Iris pigment epithelial cell (primary cell): ENCODE results near the gene TMEM140.
"Not testable (repeated sequence)": the region's sequence is repeated elsewhere in the genome, so short reads cannot be mapped to it uniquely, and the experiment has no call there.

Experiments
- DNase-seq: peaks from one replicate; pipeline ENCODE4 v3.0.0-alpha.2; 2011; ENCODE audit warnings: low read depth

The TMEM140 gene

GRCh38 chr7:135147899-135148721 lies at the start of gene TMEM140:
Gene TMEM140 (plus strand): TSS chr7:135148072. CDS start chr7:135164442, 16,370 bp downstream.
- peak; percentile 87 for DNase-seq

DNA sequence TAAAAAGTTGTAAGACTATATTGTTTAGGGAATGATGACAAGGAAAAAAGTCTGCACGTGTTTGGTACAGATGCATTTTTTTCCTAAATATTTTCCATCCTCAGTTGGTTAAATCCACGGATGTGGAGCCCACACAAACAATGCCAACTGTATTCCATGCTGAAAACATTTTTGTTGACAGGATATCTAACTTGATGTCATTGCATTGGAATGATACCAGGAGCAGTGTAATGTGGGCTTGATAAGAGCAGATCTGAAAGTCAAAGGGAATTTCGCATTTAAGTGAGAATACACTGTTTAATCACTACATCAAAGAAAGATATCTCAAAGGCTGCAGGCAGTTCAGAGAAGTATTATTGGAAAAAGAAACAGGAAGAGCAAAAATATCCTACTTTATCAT lies 49.5 kb upstream of the TMEM140 start:
- no peak for DNase-seq

GRCh38 chr7:135100856-135101255 lies 47.0 kb upstream of the TMEM140 start:
- peak; percentile 22 for DNase-seq

- DNase-seq: no peak
Measured at GRCh38 chr7:135102372-135102771, 45.5 kb upstream of the TMEM140 start.

- DNase-seq: no peak
Measured at GRCh38 chr7:135109562-135109961, 38.3 kb upstream of the TMEM140 start.

GRCh38 chr7:135109976-135110375 lies 37.9 kb upstream of the TMEM140 start:
- no peak for DNase-seq

GRCh38 chr7:135111379-135111778 lies 36.5 kb upstream of the TMEM140 start:
- peak; percentile 14 for DNase-seq

DNA sequence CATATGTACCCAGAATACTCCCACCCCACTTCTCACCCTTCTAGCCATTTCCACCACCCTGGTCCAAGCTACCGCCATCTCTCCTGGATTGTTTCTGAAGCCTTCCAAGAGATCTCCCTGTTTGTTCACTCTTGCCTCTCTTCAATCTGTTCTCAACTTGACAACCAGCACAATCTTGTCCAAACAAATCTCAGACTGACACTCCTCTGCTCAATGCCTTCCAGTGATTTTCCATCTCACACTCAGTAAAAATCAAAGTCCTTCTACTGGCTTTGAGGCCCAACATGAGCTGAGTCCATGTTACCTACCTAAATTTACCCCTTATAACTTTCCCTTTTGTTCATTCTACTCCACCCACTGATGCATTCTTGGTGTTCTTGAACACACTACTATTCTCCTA lies 33.2 kb upstream of the TMEM140 start:
- no peak for DNase-seq

- no peak for DNase-seq
Measured at GRCh38 chr7:135117096-135117495, 30.8 kb upstream of the TMEM140 start.

DNA sequence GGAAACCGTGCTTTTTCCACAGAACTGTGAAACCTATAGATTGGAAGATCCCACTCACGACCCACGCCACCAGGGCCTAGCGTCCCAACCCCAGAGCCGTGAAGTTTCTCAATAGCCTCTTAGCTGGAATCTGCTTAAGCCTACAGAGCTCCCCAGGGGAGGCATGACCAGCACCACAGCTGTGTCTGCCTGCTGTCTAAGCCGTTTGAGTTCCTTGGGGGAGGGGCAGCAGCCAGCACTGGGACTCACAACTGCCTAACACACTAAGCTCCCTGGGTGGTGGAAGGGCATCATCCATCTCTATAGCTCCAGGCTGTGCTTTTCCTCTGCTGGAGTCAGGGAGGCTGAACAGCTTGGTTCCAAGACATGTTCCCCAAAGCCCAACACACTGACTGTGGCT lies 26.0 kb upstream of the TMEM140 start:
- no peak for DNase-seq

GRCh38 chr7:135124631-135125030 lies 23.2 kb upstream of the TMEM140 start:
- DNase-seq: not testable (repeated sequence)

GRCh38 chr7:135128931-135129330 lies 18.9 kb upstream of the TMEM140 start:
- DNase-seq: no peak

GRCh38 chr7:135129579-135129978 lies 18.3 kb upstream of the TMEM140 start:
- no peak for DNase-seq

GRCh38 chr7:135143885-135144668 lies 3.8 kb upstream of the TMEM140 start:
- DNase-seq: no peak

DNA sequence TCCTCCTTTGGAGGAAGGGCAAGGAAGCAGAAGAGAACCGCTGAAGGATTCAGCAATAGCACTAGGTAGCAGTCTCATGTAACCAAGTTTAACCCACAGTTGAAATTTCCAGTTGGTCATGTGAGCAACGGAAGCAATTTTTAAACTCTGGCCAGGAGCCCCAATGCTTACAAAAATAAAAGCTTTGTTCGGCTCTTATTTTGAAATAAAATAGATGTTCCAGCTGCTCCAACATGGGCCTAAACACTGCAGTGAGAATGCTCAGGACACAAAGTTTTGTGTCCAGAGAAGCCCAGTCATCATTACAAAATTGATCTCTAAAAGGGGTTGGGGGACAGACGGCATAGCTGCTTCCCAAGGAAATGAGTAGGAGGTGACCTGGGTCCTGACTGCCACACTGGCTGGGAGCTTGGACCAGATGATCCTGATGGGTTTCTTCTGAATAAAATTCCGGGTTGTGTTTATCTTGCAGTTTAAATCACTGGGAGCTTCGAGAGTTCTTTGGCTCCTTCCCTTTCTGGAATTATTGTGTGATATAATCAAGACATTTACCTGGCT lies 452 bp upstream of the TMEM140 start:
- peak; percentile 63 for DNase-seq

DNA sequence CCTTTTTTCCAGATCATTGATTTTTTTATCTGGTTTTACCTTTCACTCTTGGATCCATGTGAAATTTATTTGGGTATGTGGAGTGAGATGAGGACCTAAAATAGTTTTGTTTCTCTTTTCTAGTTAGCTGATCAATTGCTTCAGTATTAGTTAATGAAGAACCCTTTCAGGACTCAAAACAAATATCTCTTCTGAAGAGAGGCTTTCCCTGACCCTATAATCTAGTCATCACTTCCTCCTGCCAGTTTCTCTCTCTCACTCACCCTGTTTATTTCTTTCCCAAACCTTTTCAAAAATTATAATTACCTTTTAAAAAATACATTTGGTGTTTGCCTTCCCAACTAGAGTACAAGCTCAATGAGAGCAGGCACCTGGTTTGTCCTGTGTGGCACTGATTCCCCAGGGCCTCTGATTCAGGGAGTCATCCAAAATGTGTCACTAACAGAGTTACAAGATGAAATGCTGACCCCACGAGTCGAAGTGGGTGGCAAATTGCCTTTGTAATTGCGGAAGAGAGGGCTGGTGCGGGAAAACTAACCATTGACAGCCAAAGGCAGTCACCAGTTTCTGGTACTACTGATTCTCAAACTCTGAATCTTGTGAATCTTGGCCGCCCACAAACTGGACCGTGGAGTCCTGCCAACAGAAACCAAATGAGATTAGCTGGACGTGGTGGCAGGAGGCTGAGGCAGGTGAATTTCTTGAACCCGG lies 2.4 kb downstream of the TMEM140 start:
- no peak for DNase-seq

DNA sequence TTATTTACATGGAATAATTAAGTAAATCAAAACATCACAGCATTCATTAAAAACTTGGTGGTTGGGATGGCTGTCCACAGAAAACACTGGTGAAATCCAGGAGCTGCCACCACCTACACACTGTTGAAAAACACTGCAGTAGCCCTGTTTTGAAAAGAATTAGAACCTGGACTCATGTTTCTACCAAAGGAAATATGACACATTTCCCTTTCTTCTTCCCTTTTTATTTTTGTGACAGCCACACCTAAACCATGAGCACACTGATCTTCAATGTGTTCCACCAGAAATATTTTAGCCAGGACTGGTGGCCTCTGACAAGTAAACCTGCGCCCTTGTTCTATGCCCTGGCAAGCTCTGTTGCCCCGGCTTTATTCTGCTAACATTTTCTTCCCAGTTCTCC lies 3.3 kb downstream of the TMEM140 start:
- DNase-seq: no peak

- DNase-seq: no peak
Measured at GRCh38 chr7:135151533-135151932, 3.7 kb downstream of the TMEM140 start.

- DNase-seq: no peak
Measured at GRCh38 chr7:135152442-135152841, 4.6 kb downstream of the TMEM140 start.

DNA sequence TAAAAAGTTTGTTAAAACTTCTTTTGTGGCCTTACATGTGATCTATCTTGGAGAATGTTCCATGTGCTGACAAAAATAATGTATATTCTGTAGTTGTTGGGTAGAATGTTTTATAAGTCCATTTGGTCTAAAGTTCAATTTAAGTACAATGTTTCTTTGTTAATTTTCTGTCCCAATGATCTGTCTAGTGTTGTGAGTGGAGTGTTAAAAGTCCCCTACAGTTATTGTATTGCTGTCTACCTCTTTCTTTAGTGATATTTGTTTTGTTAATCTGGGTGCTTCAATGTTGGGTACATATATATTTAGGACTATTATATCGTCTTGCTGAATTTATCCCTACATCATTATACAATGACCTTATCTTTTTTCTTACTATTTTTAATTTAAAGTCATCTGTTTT lies 6.9 kb downstream of the TMEM140 start:
- no peak for DNase-seq

DNA sequence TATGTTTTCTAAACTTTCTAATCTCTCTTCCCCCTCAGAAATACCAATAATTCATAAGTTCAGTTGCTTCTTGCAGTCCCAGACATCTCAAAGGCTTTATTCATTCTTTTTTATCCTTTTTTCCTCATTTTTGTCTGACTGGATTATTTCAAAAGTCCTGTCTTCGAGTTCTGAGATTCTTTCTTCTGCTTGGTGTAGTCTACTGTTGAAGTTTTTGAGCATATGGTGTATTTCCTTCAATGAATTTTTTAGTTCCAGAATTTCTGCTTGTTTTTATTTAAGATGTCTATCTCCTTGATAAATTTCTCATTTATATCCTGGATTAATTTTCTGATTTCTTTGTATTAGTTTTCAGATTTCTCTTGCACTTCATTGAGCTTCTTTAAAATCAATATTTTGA lies 8.4 kb downstream of the TMEM140 start:
- DNase-seq: no peak

DNA sequence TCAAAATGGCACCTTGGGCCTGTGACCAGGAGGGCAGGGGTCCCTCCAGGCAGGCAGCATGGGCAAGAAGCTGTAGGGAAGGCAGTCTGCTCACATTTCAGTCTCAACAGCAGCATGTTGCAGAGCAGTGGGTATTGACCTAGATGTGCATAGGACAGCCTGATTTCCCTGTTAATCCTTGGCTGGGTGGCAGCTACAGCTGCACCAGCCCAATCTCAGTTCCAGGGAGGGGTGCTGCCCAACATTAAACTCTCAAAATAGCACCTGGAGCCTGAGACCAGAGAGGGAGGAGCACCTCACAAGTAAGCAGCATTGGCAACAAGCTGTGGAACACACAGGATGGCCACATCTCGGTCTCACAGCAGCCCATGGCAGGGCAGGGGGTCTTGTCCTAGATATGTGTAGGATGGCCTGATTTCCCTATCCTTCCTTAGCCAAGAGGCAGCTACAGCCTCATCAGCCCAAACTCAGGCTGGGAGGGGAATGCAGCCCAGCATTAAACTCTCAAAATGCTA lies 10.3 kb downstream of the TMEM140 start:
- DNase-seq: no peak
